Liver (tissue), 9 donors: ENCODE results near the gene NLGN1. TPM values are rescaled to one million over a fixed set of nuclear protein-coding genes. Genes with fewer than 3 reads are reported as not detected.

Source experiments
- DNase-seq: peaks from one replicate; pipeline ENCODE4 v3.0.0-alpha.2; 2017; ENCODE audit warnings: low spot score
- H3K27ac ChIP-seq, 2 donors: one replicate each; pipeline ENCODE4 v1.7.0; 2013; ENCODE audit warnings: inconsistent platforms in 2 of 2, low read length in 2 of 2, control low read depth in 1 of 2, low read depth in 1 of 2, mild to moderate bottlenecking in 1 of 2
- H3K27me3 ChIP-seq, 4 donors: one replicate each; pipeline versions ENCODE4 v1.6.1 to v1.7.0; 2013; ENCODE audit warnings: low read length in 3 of 4, inconsistent platforms in 1 of 4, mild to moderate bottlenecking in 1 of 4, moderate library complexity in 1 of 4; ENCODE audit not compliant: control insufficient read depth in 4 of 4, insufficient read depth in 4 of 4
- H3K36me3 ChIP-seq, 4 donors: one replicate each; pipeline versions ENCODE4 v1.6.1 to v1.7.0; 2013; ENCODE audit warnings: low read length in 3 of 4, mild to moderate bottlenecking in 3 of 4, low read depth in 1 of 4, moderate library complexity in 1 of 4; ENCODE audit not compliant: control insufficient read depth in 4 of 4, insufficient read depth in 3 of 4
- H3K4me1 ChIP-seq, 4 donors: one replicate each; pipeline versions ENCODE4 v1.6.1 to v1.7.0; 2013; ENCODE audit warnings: low read length in 3 of 4, mild to moderate bottlenecking in 3 of 4, moderate library complexity in 1 of 4; ENCODE audit not compliant: control insufficient read depth in 4 of 4, insufficient read depth in 4 of 4
- H3K4me3 ChIP-seq, 3 donors: one replicate each; pipeline versions ENCODE4 v1.6.1 to v1.7.0; 2013; ENCODE audit warnings: low read length in 3 of 3, control low read depth in 1 of 3, low read depth in 1 of 3, mild to moderate bottlenecking in 1 of 3
- H3K9ac ChIP-seq, 2 donors: one replicate each; pipeline ENCODE4 v1.7.0; 2013; ENCODE audit warnings: low read length in 2 of 2, mild to moderate bottlenecking in 2 of 2, moderate library complexity in 2 of 2, control low read depth in 1 of 2, low read depth in 1 of 2
- H3K9me3 ChIP-seq, 4 donors: one replicate each; pipeline versions ENCODE4 v1.6.1 to v1.7.0; 2013; ENCODE audit warnings: low read length in 3 of 4; ENCODE audit not compliant: control insufficient read depth in 4 of 4
- ATF3 ChIP-seq: IDR thresholded peaks from 2 replicates; pipeline ENCODE4 v1.6.1; 2016; ENCODE audit warnings: antibody characterized with exemption
- CTCF ChIP-seq: fragments of 150-350 bp; IDR thresholded peaks from 2 replicates; pipeline ENCODE4 v1.5.1; 2017; ENCODE audit warnings: improper control_type of control experiment, low read depth, low read length; ENCODE audit not compliant: missing input control
- FOXA1 ChIP-seq: IDR thresholded peaks from 2 replicates; pipeline ENCODE4 v1.6.1; 2016; ENCODE audit warnings: antibody characterized with exemption
- HNF4A ChIP-seq, 2 donors: conservative IDR thresholded peaks; 2 replicates each; pipeline ENCODE4 v1.6.1; 2016; ENCODE audit warnings: antibody characterized with exemption in 2 of 2, mild to moderate bottlenecking in 2 of 2
- HNF4G ChIP-seq: IDR thresholded peaks from 2 replicates; pipeline ENCODE4 v1.6.1; 2016; ENCODE audit warnings: antibody characterized with exemption
- NR2F2 ChIP-seq: IDR thresholded peaks from 2 replicates; pipeline ENCODE4 v1.6.1; 2016; ENCODE audit warnings: antibody characterized with exemption
- RAD21 ChIP-seq, 2 donors: IDR thresholded peaks; 2 replicates each; pipeline ENCODE4 v1.6.1; 2016; ENCODE audit warnings: antibody characterized with exemption in 2 of 2, mild to moderate bottlenecking in 2 of 2
- REST ChIP-seq: IDR thresholded peaks from 2 replicates; pipeline ENCODE4 v1.6.1; 2016; ENCODE audit warnings: antibody characterized with exemption, mild to moderate bottlenecking
- SP1 ChIP-seq: IDR thresholded peaks from 2 replicates; pipeline ENCODE4 v1.6.1; 2018; ENCODE audit warnings: antibody characterized with exemption, mild to moderate bottlenecking
- TAF1 ChIP-seq: conservative IDR thresholded peaks from 2 replicates; pipeline ENCODE4 v1.6.1; 2016; ENCODE audit warnings: antibody characterized with exemption, mild to moderate bottlenecking
- YY1 ChIP-seq: IDR thresholded peaks from 2 replicates; pipeline ENCODE4 v1.6.1; 2016; ENCODE audit warnings: antibody characterized with exemption, mild to moderate bottlenecking
- WGBS: extraction: QIAGEN DNeasy Blood & Tissue Kit; methylation state at CpG from one replicate; pipeline ENCODE4 v1.1.7; 2013; 5-methylcytosine and 5-hydroxymethylcytosine counted together
- polyA plus RNA-seq, 2 donors: library from polyadenylated mRNA; stranded (reverse) in 1 of 2; unstranded in 1 of 2; fragments of 200-250 nt in 1 of 2; fragments of >200 nt in 1 of 2; fragmentation: Nextera tagmentation in 1 of 2; extraction: Ambion mirVana in 1 of 2; gene quantifications; one replicate each; pipeline versions ENCODE4 v1.2.1 to v1.2.3, GENCODE V29; 2013 to 2015
- total RNA-seq, 2 donors: library from RNA; depleted of rRNA; stranded (reverse); fragments of >200 nt; gene quantifications; one replicate each; pipeline ENCODE4 v1.2.3, GENCODE V29; 2014
- TF ChIP-seq, protein P1 (sequence below): IDR thresholded peaks from 2 replicates; pipeline ENCODE4 v1.6.1; 2016; ENCODE audit warnings: antibody characterized with exemption
- TF ChIP-seq, protein P2 (sequence below): IDR thresholded peaks from 2 replicates; pipeline ENCODE4 v1.6.1; 2016; ENCODE audit warnings: antibody characterized with exemption
- donor health status: healthy.
- donor health status: healthy.
- donor health status: healthy.
- donor health status: healthy.
- donor health status: healthy.

NLGN1 gene
- total and polyA plus RNA-seq, 4 donors = 0.02 to 0.67 (median 0.37) TPM; not detected in 1

DNA sequence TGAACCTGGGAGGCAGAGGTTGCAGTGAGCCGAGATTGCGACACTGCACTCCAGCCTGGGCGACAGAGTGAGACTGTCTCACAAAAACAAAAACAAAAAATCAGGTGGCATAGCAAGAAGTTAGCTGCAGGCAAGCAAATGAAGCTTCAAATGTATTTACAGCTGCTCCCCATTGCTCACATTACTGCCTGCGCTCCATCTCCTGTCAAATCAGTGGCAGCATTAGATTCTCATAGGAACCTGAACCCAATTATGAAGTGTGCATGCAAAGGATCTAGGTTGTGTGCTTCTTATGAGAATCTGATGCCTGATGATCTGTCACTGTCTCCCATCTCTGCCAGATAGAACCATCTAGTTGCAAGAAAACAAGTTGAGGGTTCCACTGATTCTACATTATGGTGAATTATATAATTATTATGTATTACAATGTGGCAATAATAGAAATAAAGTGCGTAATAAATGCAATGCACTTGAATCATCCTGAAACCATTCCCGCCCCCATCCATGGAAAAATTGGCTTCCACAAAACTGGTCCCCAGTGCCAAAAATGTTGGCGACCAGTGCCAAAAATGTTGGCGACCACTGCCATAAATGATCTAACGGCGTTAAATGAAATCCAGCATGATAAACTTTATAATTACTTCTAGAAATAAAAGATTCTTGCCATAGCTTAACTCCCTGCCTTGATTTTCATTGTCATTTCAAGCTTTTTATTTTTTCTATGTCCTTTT, 844.9 kb downstream of the NLGN1 start:
- no peak overlapping the region for H3K4me3 ChIP-seq
- H3K27ac ChIP-seq = no peak overlapping the region
- no peaks in the 10 kb centered on the region for H3K4me1 ChIP-seq
- H3K27me3 ChIP-seq = no peaks in the 10 kb centered on the region
- no peak overlapping the region for H3K9ac ChIP-seq
- H3K36me3 ChIP-seq = no peaks in the 10 kb centered on the region
- TF ChIP-seq FOXA1 = no peak
- no peak for TF ChIP-seq HNF4G
- TF ChIP-seq REST = no peak
- TF ChIP-seq NR2F2 = no peak
- TF ChIP-seq HNF4A (conservative IDR thresholded peaks at IDR 0.05) = no peak
- TF ChIP-seq, protein P1, sequence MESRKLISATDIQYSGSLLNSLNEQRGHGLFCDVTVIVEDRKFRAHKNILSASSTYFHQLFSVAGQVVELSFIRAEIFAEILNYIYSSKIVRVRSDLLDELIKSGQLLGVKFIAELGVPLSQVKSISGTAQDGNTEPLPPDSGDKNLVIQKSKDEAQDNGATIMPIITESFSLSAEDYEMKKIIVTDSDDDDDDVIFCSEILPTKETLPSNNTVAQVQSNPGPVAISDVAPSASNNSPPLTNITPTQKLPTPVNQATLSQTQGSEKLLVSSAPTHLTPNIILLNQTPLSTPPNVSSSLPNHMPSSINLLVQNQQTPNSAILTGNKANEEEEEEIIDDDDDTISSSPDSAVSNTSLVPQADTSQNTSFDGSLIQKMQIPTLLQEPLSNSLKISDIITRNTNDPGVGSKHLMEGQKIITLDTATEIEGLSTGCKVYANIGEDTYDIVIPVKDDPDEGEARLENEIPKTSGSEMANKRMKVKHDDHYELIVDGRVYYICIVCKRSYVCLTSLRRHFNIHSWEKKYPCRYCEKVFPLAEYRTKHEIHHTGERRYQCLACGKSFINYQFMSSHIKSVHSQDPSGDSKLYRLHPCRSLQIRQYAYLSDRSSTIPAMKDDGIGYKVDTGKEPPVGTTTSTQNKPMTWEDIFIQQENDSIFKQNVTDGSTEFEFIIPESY = no peak
- TF ChIP-seq, protein P2, sequence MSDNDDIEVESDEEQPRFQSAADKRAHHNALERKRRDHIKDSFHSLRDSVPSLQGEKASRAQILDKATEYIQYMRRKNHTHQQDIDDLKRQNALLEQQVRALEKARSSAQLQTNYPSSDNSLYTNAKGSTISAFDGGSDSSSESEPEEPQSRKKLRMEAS = no peak
- H3K9me3 ChIP-seq = no peaks in the 10 kb centered on the region
- 86% methylated on average over 10 of the region's 10 CpGs for WGBS
- DNase-seq = no peak

- TF ChIP-seq HNF4G (no peak), TAF1 (no peak), SP1 (no peak), ATF3 (no peak), NR2F2 (no peak), HNF4A (conservative IDR thresholded peaks at IDR 0.05) (no peak), YY1 (no peak)
- H3K27ac ChIP-seq = no peak overlapping the region
- H3K9me3 ChIP-seq = no peaks in the 10 kb centered on the region
- no peaks in the 10 kb centered on the region for H3K36me3 ChIP-seq
- H3K4me3 ChIP-seq = no peak overlapping the region
- DNase-seq = no peak
- 33% methylated on average over 2 of the region's 2 CpGs for WGBS
- H3K4me1 ChIP-seq = no peaks in the 10 kb centered on the region
- no peaks in the 10 kb centered on the region for H3K27me3 ChIP-seq
- H3K9ac ChIP-seq = no peak overlapping the region
These were observed 845.6 kb downstream of the NLGN1 start for GRCh38 chr3:174243171-174243570.

GRCh38 chr3:174247687-174248152, 850.2 kb downstream of the NLGN1 start:
- Histone ChIP-seq H3K4me3 (no peak overlapping the region), H3K4me1 (no peaks in the 10 kb centered on the region), H3K27ac (no peak overlapping the region), H3K9ac (no peak overlapping the region), H3K27me3 (no peaks in the 10 kb centered on the region), H3K9me3 (no peaks in the 10 kb centered on the region), H3K36me3 (no peaks in the 10 kb centered on the region)
- WGBS = 10% methylated on average over 1 of the region's 1 CpG
- DNase-seq = no peak
- TF ChIP-seq, protein P1 = no peak
- no peak for TF ChIP-seq RAD21 (IDR thresholded peaks at IDR 0.05)
- TF ChIP-seq CTCF = no peak
